Neural progenitor cell (in vitro differentiated cells): ENCODE measurements around the gene LOXHD1. TPM values are rescaled to one million over a fixed set of nuclear protein-coding genes. Genes with fewer than 3 reads are reported as not detected.
A peak's percentile ranks its signal among the peaks of the same experiment; 100 is the strongest.

ENCODE experiments used
- DNase-seq: peaks from one replicate; pipeline ENCODE4 v3.0.0-alpha.2; 2016; ENCODE audit warnings: low spot score
- H2AFZ ChIP-seq: fragments of 200-600 bp; sonication (generic); replicated peaks from 2 replicates; pipeline ENCODE4 v1.6.1; 2016; ENCODE audit warnings: antibody characterized with exemption
- H3F3A ChIP-seq: fragments of 200-600 bp; sonication (generic); 2 replicates; pipeline ENCODE4 v1.6.1; 2016; ENCODE audit warnings: antibody characterized with exemption, low read depth
- H3K27ac ChIP-seq: fragments of 200-600 bp; sonication (generic); 2 replicates; pipeline ENCODE4 v1.5.1; 2016; ENCODE audit warnings: mild to moderate bottlenecking
- H3K27me3 ChIP-seq: fragments of 200-600 bp; sonication (generic); 2 replicates; pipeline ENCODE4 v1.6.1; 2016; ENCODE audit warnings: mild to moderate bottlenecking, moderate library complexity
- H3K36me3 ChIP-seq: fragments of 200-600 bp; sonication (generic); 2 replicates; pipeline ENCODE4 v1.5.1; 2016
- H3K4me1 ChIP-seq: fragments of 200-600 bp; sonication (generic); 2 replicates; pipeline ENCODE4 v1.6.1; 2016; ENCODE audit warnings: mixed run types
- H3K4me2 ChIP-seq: fragments of 200-600 bp; sonication (generic); 2 replicates; pipeline ENCODE4 v1.6.1; 2016
- H3K4me3 ChIP-seq: fragments of 200-600 bp; sonication (generic); 2 replicates; pipeline ENCODE4 v1.5.1; 2016
- H3K79me2 ChIP-seq: fragments of 200-600 bp; sonication (generic); 2 replicates; pipeline ENCODE4 v1.6.1; 2016; ENCODE audit warnings: low read depth
- H3K9ac ChIP-seq: fragments of 200-600 bp; sonication (generic); 2 replicates; pipeline ENCODE4 v1.6.1; 2016
- H3K9me3 ChIP-seq: fragments of 200-600 bp; sonication (generic); 2 replicates; pipeline ENCODE4 v1.5.1; 2016; ENCODE audit warnings: low read depth
- H4K20me1 ChIP-seq: fragments of 200-600 bp; sonication (generic); 2 replicates; pipeline ENCODE4 v1.6.1; 2016; ENCODE audit warnings: low read depth
- H3K27ac Mint-ChIP-seq: 3 replicates; pipeline ENCODE4 v1.8.0; 2021; ENCODE audit warnings: mixed read lengths
- H3K27me3 Mint-ChIP-seq: 2 replicates; pipeline ENCODE4 v1.8.0; 2022; ENCODE audit warnings: low read depth, mild to moderate bottlenecking, inconsistent platforms, moderate library complexity, mixed read lengths; ENCODE audit not compliant: insufficient read depth
- H3K36me3 Mint-ChIP-seq: 3 replicates; pipeline ENCODE4 v1.8.0; 2021; ENCODE audit warnings: mixed read lengths
- H3K4me1 Mint-ChIP-seq: 3 replicates; pipeline ENCODE4 v1.8.0; 2021; ENCODE audit warnings: mixed read lengths
- H3K4me3 Mint-ChIP-seq: 3 replicates; pipeline ENCODE4 v1.8.0; 2021; ENCODE audit warnings: mild to moderate bottlenecking, moderate library complexity, mixed read lengths
- H3K9me3 Mint-ChIP-seq: 3 replicates; pipeline ENCODE4 v1.8.0; 2020; ENCODE audit warnings: mixed read lengths
- EZH2 ChIP-seq: fragments of 200-600 bp; sonication (generic); IDR thresholded peaks from 2 replicates; pipeline ENCODE4 v1.6.1; 2017; ENCODE audit warnings: antibody characterized with exemption, mild to moderate bottlenecking, moderate library complexity
- EZH2phosphoT487 ChIP-seq: fragments of 200-600 bp; sonication (generic); IDR thresholded peaks from 2 replicates; pipeline ENCODE4 v1.6.1; 2017; ENCODE audit warnings: antibody characterized with exemption
- total RNA-seq: library from RNA; depleted of rRNA; stranded (reverse); fragments of >200 nt; gene quantifications from 2 replicates; pipeline ENCODE4 v1.2.3, GENCODE V29; 2015; ENCODE audit warnings: low replicate concordance
- TF ChIP-seq, protein P1 (sequence below): fragments of 200-600 bp; sonication (generic); IDR thresholded peaks from 2 replicates; pipeline ENCODE4 v1.5.1; 2017; ENCODE audit warnings: antibody characterized with exemption, mild to moderate bottlenecking

The LOXHD1 gene
- total RNA-seq, 1 donor from 2014 or later = not detected

DNA sequence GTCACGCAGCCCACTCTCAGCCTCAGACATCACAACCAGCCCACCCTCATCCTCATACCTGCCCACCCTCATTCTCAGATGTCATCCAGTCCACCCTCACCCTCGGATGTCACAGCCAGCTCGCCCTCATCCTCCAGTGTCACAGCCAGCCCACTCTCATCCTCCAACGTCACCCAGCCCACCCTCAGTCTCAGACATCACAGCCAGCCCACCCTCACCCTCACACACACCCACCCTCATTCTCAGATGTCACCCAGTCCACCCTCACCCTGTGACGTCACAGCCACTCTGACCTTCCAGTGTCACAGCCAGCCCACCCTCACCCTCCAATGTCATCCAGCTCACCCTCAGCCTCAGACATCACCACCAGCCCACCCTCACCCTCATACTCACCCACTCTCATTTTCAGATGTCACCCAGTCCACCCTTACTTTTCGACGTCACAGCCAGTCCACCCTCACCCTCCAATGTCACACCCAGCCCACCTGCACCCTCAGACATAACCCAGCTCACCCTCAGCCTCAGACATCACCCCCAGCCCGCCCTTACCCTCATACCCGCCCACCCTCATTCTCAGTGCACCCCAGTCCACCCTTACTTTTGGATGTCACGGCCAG lies 100.3 kb downstream of the LOXHD1 start:
- H3K27me3 ChIP-seq = no peaks in the 10 kb centered on the region
- H3F3A ChIP-seq = no peaks in the 10 kb centered on the region
- H3K9me3 ChIP-seq = no peaks in the 10 kb centered on the region
- Mint-ChIP-seq H3K4me3 (no peak overlapping the region), H3K36me3 (no peaks in the 10 kb centered on the region), H3K27ac (no peak overlapping the region), H3K4me1 (no peaks in the 10 kb centered on the region), H3K27me3 (peaks cover 10% of the 10 kb centered on the region), H3K9me3 (no peaks in the 10 kb centered on the region)
- no peak overlapping the region for H3K4me2 ChIP-seq
- no peak overlapping the region for H3K27ac ChIP-seq
- H3K9ac ChIP-seq = no peak overlapping the region
- H2AFZ ChIP-seq = no peak overlapping the region
- H3K36me3 ChIP-seq = no peaks in the 10 kb centered on the region
- TF ChIP-seq EZH2 = no peak
- H4K20me1 ChIP-seq = no peaks in the 10 kb centered on the region
- no peak for DNase-seq
- no peak overlapping the region for H3K4me3 ChIP-seq
- H3K79me2 ChIP-seq = no peaks in the 10 kb centered on the region
- H3K4me1 ChIP-seq = no peaks in the 10 kb centered on the region

- Mint-ChIP-seq H3K4me1 (no peaks in the 10 kb centered on the region), H3K9me3 (no peaks in the 10 kb centered on the region), H3K27me3 (peaks cover 10% of the 10 kb centered on the region), H3K36me3 (no peaks in the 10 kb centered on the region), H3K27ac (no peak overlapping the region), H3K4me3 (no peak overlapping the region)
- Histone ChIP-seq H3F3A (no peaks in the 10 kb centered on the region), H3K27me3 (no peaks in the 10 kb centered on the region), H3K4me2 (no peak overlapping the region), H3K27ac (no peak overlapping the region), H4K20me1 (no peaks in the 10 kb centered on the region), H3K9ac (no peak overlapping the region), H3K4me1 (no peaks in the 10 kb centered on the region), H2AFZ (no peak overlapping the region), H3K79me2 (no peaks in the 10 kb centered on the region), H3K9me3 (no peaks in the 10 kb centered on the region), H3K4me3 (no peak overlapping the region), H3K36me3 (no peaks in the 10 kb centered on the region)
- no peak for TF ChIP-seq EZH2phosphoT487
- TF ChIP-seq, protein P1, sequence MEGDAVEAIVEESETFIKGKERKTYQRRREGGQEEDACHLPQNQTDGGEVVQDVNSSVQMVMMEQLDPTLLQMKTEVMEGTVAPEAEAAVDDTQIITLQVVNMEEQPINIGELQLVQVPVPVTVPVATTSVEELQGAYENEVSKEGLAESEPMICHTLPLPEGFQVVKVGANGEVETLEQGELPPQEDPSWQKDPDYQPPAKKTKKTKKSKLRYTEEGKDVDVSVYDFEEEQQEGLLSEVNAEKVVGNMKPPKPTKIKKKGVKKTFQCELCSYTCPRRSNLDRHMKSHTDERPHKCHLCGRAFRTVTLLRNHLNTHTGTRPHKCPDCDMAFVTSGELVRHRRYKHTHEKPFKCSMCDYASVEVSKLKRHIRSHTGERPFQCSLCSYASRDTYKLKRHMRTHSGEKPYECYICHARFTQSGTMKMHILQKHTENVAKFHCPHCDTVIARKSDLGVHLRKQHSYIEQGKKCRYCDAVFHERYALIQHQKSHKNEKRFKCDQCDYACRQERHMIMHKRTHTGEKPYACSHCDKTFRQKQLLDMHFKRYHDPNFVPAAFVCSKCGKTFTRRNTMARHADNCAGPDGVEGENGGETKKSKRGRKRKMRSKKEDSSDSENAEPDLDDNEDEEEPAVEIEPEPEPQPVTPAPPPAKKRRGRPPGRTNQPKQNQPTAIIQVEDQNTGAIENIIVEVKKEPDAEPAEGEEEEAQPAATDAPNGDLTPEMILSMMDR = peak; percentile 70
- DNase-seq = peak; percentile 69
Measured at GRCh38 chr18:46555724-46556123, 101.3 kb downstream of the LOXHD1 start.

DNA sequence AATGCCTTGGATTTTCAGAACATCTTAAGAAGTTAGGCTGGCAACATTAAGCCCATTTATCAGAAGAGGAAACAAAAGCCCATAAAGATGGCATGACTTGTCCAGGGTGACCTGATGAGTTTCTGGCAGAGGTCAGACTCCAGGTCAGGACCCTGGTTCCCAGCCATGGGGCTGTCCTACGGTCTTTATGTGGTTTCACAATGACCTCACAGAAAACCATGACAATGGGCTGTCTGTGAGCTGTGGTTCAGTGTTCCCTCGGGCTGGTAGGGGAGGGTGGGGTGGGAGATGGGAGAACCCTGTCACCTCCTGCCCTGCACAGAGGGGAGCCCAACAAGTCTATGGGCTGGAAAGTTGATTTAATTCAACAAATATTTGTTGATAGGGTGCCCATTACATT lies 101.8 kb downstream of the LOXHD1 start:
- TF ChIP-seq EZH2 = no peak
- no peak for TF ChIP-seq EZH2phosphoT487
- TF ChIP-seq, protein P1 = no peak
- Mint-ChIP-seq H3K4me1 (no peaks in the 10 kb centered on the region), H3K9me3 (no peaks in the 10 kb centered on the region), H3K27ac (no peak overlapping the region), H3K36me3 (no peaks in the 10 kb centered on the region), H3K27me3 (peaks cover 10% of the 10 kb centered on the region), H3K4me3 (no peak overlapping the region)
- Histone ChIP-seq H3K4me3 (no peak overlapping the region), H3K36me3 (no peaks in the 10 kb centered on the region), H3K4me1 (no peaks in the 10 kb centered on the region), H2AFZ (no peak overlapping the region), H3K27ac (no peak overlapping the region), H3K9ac (no peak overlapping the region), H3K79me2 (no peaks in the 10 kb centered on the region), H3K9me3 (no peaks in the 10 kb centered on the region), H3K27me3 (no peaks in the 10 kb centered on the region), H4K20me1 (no peaks in the 10 kb centered on the region), H3F3A (no peaks in the 10 kb centered on the region), H3K4me2 (no peak overlapping the region)
- DNase-seq = no peak

DNA sequence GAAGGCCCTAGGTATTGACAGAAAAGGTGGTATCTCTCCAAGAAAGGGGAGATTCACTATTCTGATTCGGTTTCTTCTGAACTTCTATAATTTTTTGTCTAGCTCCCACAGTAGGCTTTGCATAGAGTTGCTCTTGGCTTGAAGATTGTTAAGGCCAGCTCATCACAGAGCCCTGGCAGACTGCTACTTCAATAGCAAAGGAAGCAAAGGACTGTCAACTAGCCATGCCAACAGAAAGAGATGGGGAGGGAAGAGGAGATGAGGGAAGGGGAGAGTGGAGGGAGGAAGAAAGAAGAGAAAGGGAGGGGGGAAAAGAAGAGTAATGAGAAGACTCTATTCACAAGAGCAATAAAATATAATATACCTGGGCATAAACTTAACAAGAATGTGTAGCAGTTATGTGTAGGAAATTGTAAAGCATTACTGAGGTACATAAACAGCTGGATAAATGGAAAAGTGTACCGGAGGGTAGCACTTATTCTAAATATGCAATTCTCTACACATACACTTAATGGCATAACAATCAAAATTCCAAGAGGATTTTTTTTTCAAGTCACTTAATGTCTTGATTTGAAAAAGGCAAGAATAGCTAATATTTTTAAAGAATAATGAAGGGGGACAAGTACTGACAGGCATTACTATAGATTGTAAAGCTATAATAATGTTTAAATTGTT lies 102.5 kb downstream of the LOXHD1 start:
- Mint-ChIP-seq H3K27ac (no peak overlapping the region), H3K4me1 (no peaks in the 10 kb centered on the region), H3K36me3 (no peaks in the 10 kb centered on the region), H3K27me3 (peaks cover 8% of the 10 kb centered on the region), H3K9me3 (peaks cover 2% of the 10 kb centered on the region), H3K4me3 (no peak overlapping the region)
- H3F3A ChIP-seq = no peaks in the 10 kb centered on the region
- TF ChIP-seq, protein P1 = no peak
- TF ChIP-seq EZH2phosphoT487 (no peak), EZH2 (no peak)
- H3K27ac ChIP-seq = no peak overlapping the region
- no peaks in the 10 kb centered on the region for H3K9me3 ChIP-seq
- H3K4me2 ChIP-seq = no peak overlapping the region
- H3K79me2 ChIP-seq = no peaks in the 10 kb centered on the region
- H4K20me1 ChIP-seq = no peaks in the 10 kb centered on the region
- H3K36me3 ChIP-seq = no peaks in the 10 kb centered on the region
- no peaks in the 10 kb centered on the region for H3K4me1 ChIP-seq
- DNase-seq = no peak
- H2AFZ ChIP-seq = no peak overlapping the region
- H3K4me3 ChIP-seq = no peak overlapping the region
- no peak overlapping the region for H3K9ac ChIP-seq
- no peaks in the 10 kb centered on the region for H3K27me3 ChIP-seq
